ENCODE data around the gene ROR1. TPM values are rescaled to one million over a fixed set of nuclear protein-coding genes. Genes with fewer than 3 reads are reported as not detected.

Gene ROR1
- total RNA-seq, 1 experiment from 2014 or later, result 56.3 TPM

GRCh38 chr1:64025051-64025450, 251.2 kb downstream of the ROR1 start (continued):
- TF ChIP-seq FOXP4 (CRISPR knock-in tag; IDR thresholded peaks at IDR 0.05) (no peak), ZNF423 (CRISPR knock-in tag; IDR thresholded peaks at IDR 0.05) (no peak), ZNF671 (CRISPR knock-in tag; IDR thresholded peaks at IDR 0.05) (no peak), ZNF232 (CRISPR knock-in tag; IDR thresholded peaks at IDR 0.05) (no peak), HMGA2 (CRISPR knock-in tag; IDR thresholded peaks at IDR 0.05) (no peak), RELA (CRISPR knock-in tag; IDR thresholded peaks at IDR 0.05; ENCODE audit: borderline replicate concordance) (no peak), USF2 (CRISPR knock-in tag; IDR thresholded peaks at IDR 0.05) (no peak), PRRX2 (CRISPR knock-in tag; IDR thresholded peaks at IDR 0.05) (no peak), ZNF512 (CRISPR knock-in tag; IDR thresholded peaks at IDR 0.05; ENCODE audit: borderline replicate concordance) (no peak), CREB1 (CRISPR knock-in tag; IDR thresholded peaks at IDR 0.05) (no peak), ZBTB21 (CRISPR knock-in tag; IDR thresholded peaks at IDR 0.05; ENCODE audit: borderline replicate concordance) (no peak), USF1 (CRISPR knock-in tag; IDR thresholded peaks at IDR 0.05) (no peak), IRF1 (CRISPR knock-in tag; IDR thresholded peaks at IDR 0.05) (no peak), MLX (CRISPR knock-in tag; IDR thresholded peaks at IDR 0.05) (no peak)

GRCh38 chr1:64029037-64029436, 255.2 kb downstream of the ROR1 start:
- DNase-seq (ENCODE audit: low spot score), result no peak
- no peak for ATAC-seq
- Mint-ChIP-seq H3K4me1 (no peaks in the 10 kb centered on the region), H3K4me3 (no peak overlapping the region), H3K36me3 (peaks cover 22% of the 10 kb centered on the region), H3K9me3 (peaks cover 21% of the 10 kb centered on the region), H3K27me3 (ENCODE audit: low read depth) (no peaks in the 10 kb centered on the region), H3K27ac (no peak overlapping the region)
- POLR2A ChIA-PET, result no interaction called here
- no peak for TF ChIP-seq ATF3 (CRISPR knock-in tag; conservative IDR thresholded peaks at IDR 0.05)
- no peak for TF ChIP-seq USF2 (CRISPR knock-in tag; IDR thresholded peaks at IDR 0.05)
- TF ChIP-seq SP1 (CRISPR knock-in tag; conservative IDR thresholded peaks at IDR 0.05), result no peak
- TF ChIP-seq NR1H2 (CRISPR knock-in tag; IDR thresholded peaks at IDR 0.05), result no peak
- CTCF ChIA-PET, result no interaction called here

- Mint-ChIP-seq H3K4me3 (no peak overlapping the region), H3K27me3 (ENCODE audit: low read depth) (no peaks in the 10 kb centered on the region), H3K27ac (no peak overlapping the region), H3K36me3 (peaks cover 22% of the 10 kb centered on the region), H3K9me3 (peaks cover 23% of the 10 kb centered on the region), H3K4me1 (no peaks in the 10 kb centered on the region)
- DNase-seq (ENCODE audit: low spot score) (no peak), ATAC-seq (no peak)
- POLR2A ChIA-PET, result no interaction called here
- TF ChIP-seq FOXJ3 (CRISPR knock-in tag; IDR thresholded peaks at IDR 0.05; ENCODE audit: borderline replicate concordance) (no peak), ELF4 (CRISPR knock-in tag; IDR thresholded peaks at IDR 0.05; ENCODE audit: low read depth) (no peak), JAZF1 (CRISPR knock-in tag; IDR thresholded peaks at IDR 0.05) (no peak)
- CTCF ChIA-PET, result no interaction called here
These were observed 256.6 kb downstream of the ROR1 start for GRCh38 chr1:64030411-64030810.
